HepG2 (cell line): ENCODE results near the gene AJM1. TPM values are rescaled to one million over a fixed set of nuclear protein-coding genes. Genes with fewer than 3 reads are reported as not detected.

Experiments used
- CAMTA2 ChIP-seq: sonication (generic); formaldehyde crosslinking; IDR thresholded peaks from 2 replicates; pipeline ENCODE4 v1.4.0; 2020; ENCODE audit warnings: mild to moderate bottlenecking, missing genetic modification reagents, borderline replicate concordance
- CEBPG ChIP-seq: IDR thresholded peaks from 2 replicates; pipeline ENCODE4 v1.6.1; 2016
- CREM ChIP-seq, 2 experiments: sonication (generic) in 1 of 2; formaldehyde crosslinking in 1 of 2; IDR thresholded peaks; 2 replicates each; pipeline versions ENCODE4 v1.4.0 to v1.6.1; 2016 to 2020; ENCODE audit warnings: antibody characterized with exemption in 1 of 2, mild to moderate bottlenecking in 1 of 2, missing genetic modification reagents in 1 of 2
- HIVEP1 ChIP-seq: sonication (generic); formaldehyde crosslinking; IDR thresholded peaks from 2 replicates; pipeline ENCODE4 v1.4.0; 2020; ENCODE audit warnings: mild to moderate bottlenecking, missing genetic modification reagents
- ISL2 ChIP-seq: sonication (generic); formaldehyde crosslinking; IDR thresholded peaks from 2 replicates; pipeline ENCODE4 v1.5.0; 2020; ENCODE audit warnings: missing genetic modification reagents
- JDP2 ChIP-seq: sonication (generic); formaldehyde crosslinking; IDR thresholded peaks from 2 replicates; pipeline ENCODE4 v1.8.1; 2022; ENCODE audit warnings: missing genetic modification reagents, borderline replicate concordance
- MXI1 ChIP-seq: IDR thresholded peaks from 3 replicates; pipeline ENCODE4 v1.6.1; 2012; ENCODE audit warnings: low read depth, low read length, inconsistent platforms, borderline replicate concordance
- MYNN ChIP-seq: sonication (generic); formaldehyde crosslinking; IDR thresholded peaks from 2 replicates; pipeline ENCODE4 v1.4.0; 2020; ENCODE audit warnings: mild to moderate bottlenecking, low read depth, missing genetic modification reagents
- PHF20 ChIP-seq: sonication (generic); formaldehyde crosslinking; IDR thresholded peaks from 2 replicates; pipeline ENCODE4 v1.5.0; 2020; ENCODE audit warnings: mild to moderate bottlenecking, missing genetic modification reagents
- TRIM24 ChIP-seq: sonication (generic); formaldehyde crosslinking; IDR thresholded peaks from 2 replicates; pipeline ENCODE4 v1.8.0; 2022; ENCODE audit warnings: mild to moderate bottlenecking, missing genetic modification reagents
- ZBTB7B ChIP-seq: sonication (generic); formaldehyde crosslinking; IDR thresholded peaks from 2 replicates; pipeline ENCODE4 v1.4.0; 2020; ENCODE audit warnings: missing genetic modification reagents
- ZEB1 ChIP-seq: IDR thresholded peaks from 2 replicates; pipeline ENCODE4 v1.6.1; 2012; ENCODE audit warnings: mild to moderate bottlenecking, low read depth, inconsistent platforms; ENCODE audit not compliant: insufficient replicate concordance
- ZMYM4 ChIP-seq: sonication (generic); formaldehyde crosslinking; IDR thresholded peaks from 2 replicates; pipeline ENCODE4 v1.8.1; 2023; ENCODE audit warnings: mild to moderate bottlenecking, missing genetic modification reagents
- ZNF33B ChIP-seq: sonication (generic); formaldehyde crosslinking; IDR thresholded peaks from 2 replicates; pipeline ENCODE4 v1.5.1; 2020; ENCODE audit warnings: mild to moderate bottlenecking, missing genetic modification reagents
- ZNF446 ChIP-seq: sonication (generic); formaldehyde crosslinking; IDR thresholded peaks from 2 replicates; pipeline ENCODE4 v1.5.0; 2020; ENCODE audit warnings: mild to moderate bottlenecking, missing genetic modification reagents
- ZNF556 ChIP-seq: sonication (generic); formaldehyde crosslinking; IDR thresholded peaks from 2 replicates; pipeline ENCODE4 v1.4.0; 2020; ENCODE audit warnings: mild to moderate bottlenecking, missing genetic modification reagents, borderline replicate concordance
- ZNF580 ChIP-seq: IDR thresholded peaks from 2 replicates; pipeline ENCODE4 v1.6.1; 2016; ENCODE audit warnings: low read depth, borderline replicate concordance
- ZNF607 ChIP-seq: sonication (generic); formaldehyde crosslinking; IDR thresholded peaks from 2 replicates; pipeline ENCODE4 v1.5.1; 2020; ENCODE audit warnings: missing genetic modification reagents, mild to moderate bottlenecking, borderline replicate concordance
- ZNF777 ChIP-seq: sonication (generic); formaldehyde crosslinking; IDR thresholded peaks from 2 replicates; pipeline ENCODE4 v1.4.0; 2020; ENCODE audit warnings: missing genetic modification reagents
- ZNF800 ChIP-seq: sonication (generic); formaldehyde crosslinking; IDR thresholded peaks from 2 replicates; pipeline ENCODE4 v1.4.0; 2020; ENCODE audit warnings: missing genetic modification reagents
- polyA plus RNA-seq, 8 experiments: library from polyadenylated mRNA; depleted of rRNA in 3 of 8; stranded (reverse) in 7 of 8; unstranded in 1 of 8; fragments of >200 nt; fragmentation: Illumina TruSeq in 4 of 8; extraction: Trizol in 4 of 8; gene quantifications; 2 replicates each; pipeline versions ENCODE4 v1.2.1 to v1.2.3, GENCODE V29; 2011 to 2016; ENCODE audit warnings: low read depth in 4 of 8, missing spikeins in 1 of 8, mixed read lengths in 1 of 8; ENCODE audit not compliant: insufficient read depth in 1 of 8
- total RNA-seq, 5 experiments: library from RNA; depleted of rRNA; stranded (reverse); fragments of >200 nt; fragmentation: Illumina TruSeq; extraction: Trizol; gene quantifications; 2 replicates each; pipeline ENCODE4 v1.2.3, GENCODE V29; 2016; ENCODE audit warnings: low read depth in 1 of 5
- TF ChIP-seq, protein P1 (sequence below): sonication (generic); formaldehyde crosslinking; IDR thresholded peaks from 2 replicates; pipeline ENCODE4 v1.5.0; 2020; ENCODE audit warnings: mild to moderate bottlenecking, missing genetic modification reagents, borderline replicate concordance
- TF ChIP-seq, protein P2 (sequence below): sonication (generic); formaldehyde crosslinking; IDR thresholded peaks from 2 replicates; pipeline ENCODE4 v1.5.0; 2020; ENCODE audit warnings: missing genetic modification reagents

Gene AJM1
- total and polyA plus RNA-seq, 2 of the 13 experiments (the other 11 are each of a cell fraction or from before 2014, with no cell fraction given): 1.1 to 1.2 TPM

GRCh38 chr9:136796238-136796774, 46.0 kb upstream of the AJM1 start, which contains the start of gene CCDC183 (continued):
- TF ChIP-seq, protein P1, sequence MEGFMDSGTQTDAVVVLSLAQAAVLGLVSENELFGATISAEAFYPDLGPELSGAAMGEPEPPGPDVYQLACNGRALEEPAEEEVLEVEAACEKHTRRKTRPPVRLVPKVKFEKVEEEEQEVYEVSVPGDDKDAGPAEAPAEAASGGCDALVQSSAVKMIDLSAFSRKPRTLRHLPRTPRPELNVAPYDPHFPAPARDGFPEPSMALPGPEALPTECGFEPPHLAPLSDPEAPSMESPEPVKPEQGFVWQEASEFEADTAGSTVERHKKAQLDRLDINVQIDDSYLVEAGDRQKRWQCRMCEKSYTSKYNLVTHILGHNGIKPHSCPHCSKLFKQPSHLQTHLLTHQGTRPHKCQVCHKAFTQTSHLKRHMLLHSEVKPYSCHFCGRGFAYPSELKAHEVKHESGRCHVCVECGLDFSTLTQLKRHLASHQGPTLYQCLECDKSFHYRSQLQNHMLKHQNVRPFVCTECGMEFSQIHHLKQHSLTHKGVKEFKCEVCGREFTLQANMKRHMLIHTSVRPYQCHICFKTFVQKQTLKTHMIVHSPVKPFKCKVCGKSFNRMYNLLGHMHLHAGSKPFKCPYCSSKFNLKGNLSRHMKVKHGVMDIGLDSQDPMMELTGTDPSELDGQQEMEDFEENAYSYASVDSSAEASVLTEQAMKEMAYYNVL: peak; percentile 59; the same call in 1 of the 2 replicates
- TF ChIP-seq ISL2 (CRISPR knock-in tag): no peak
- no peak for TF ChIP-seq ZEB1
- TF ChIP-seq, protein P2, sequence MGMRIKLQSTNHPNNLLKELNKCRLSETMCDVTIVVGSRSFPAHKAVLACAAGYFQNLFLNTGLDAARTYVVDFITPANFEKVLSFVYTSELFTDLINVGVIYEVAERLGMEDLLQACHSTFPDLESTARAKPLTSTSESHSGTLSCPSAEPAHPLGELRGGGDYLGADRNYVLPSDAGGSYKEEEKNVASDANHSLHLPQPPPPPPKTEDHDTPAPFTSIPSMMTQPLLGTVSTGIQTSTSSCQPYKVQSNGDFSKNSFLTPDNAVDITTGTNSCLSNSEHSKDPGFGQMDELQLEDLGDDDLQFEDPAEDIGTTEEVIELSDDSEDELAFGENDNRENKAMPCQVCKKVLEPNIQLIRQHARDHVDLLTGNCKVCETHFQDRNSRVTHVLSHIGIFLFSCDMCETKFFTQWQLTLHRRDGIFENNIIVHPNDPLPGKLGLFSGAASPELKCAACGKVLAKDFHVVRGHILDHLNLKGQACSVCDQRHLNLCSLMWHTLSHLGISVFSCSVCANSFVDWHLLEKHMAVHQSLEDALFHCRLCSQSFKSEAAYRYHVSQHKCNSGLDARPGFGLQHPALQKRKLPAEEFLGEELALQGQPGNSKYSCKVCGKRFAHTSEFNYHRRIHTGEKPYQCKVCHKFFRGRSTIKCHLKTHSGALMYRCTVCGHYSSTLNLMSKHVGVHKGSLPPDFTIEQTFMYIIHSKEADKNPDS (CRISPR knock-in tag): no peak
- TF ChIP-seq ZNF800 (CRISPR knock-in tag): 0 out of 2 replicates have a peak, but pooled peaks have one; percentile 9
- TF ChIP-seq ZNF446 (CRISPR knock-in tag): no peak
- 0 out of 2 replicates have a peak, but pooled peaks have one; percentile 25 for TF ChIP-seq ZNF556
- 0 out of 2 replicates have a peak, but pooled peaks have one; percentile 30 for TF ChIP-seq HIVEP1 (CRISPR knock-in tag)
- no peak for TF ChIP-seq CREM (IDR thresholded peaks at IDR 0.05)
- TF ChIP-seq CREM (CRISPR knock-in tag; IDR thresholded peaks at IDR 0.05): no peak
- TF ChIP-seq TRIM24: 0 out of 2 replicates have a peak, but pooled peaks have one; percentile 33
- no peak for TF ChIP-seq MYNN (CRISPR knock-in tag)
- no peak for TF ChIP-seq ZNF33B (CRISPR knock-in tag)
- TF ChIP-seq ZNF777 (CRISPR knock-in tag): no peak
- 0 out of 2 replicates have a peak, but pooled peaks have one; percentile 35 for TF ChIP-seq CAMTA2 (CRISPR knock-in tag)
- TF ChIP-seq ZBTB7B (CRISPR knock-in tag): peak; percentile 30; the same call in 1 of the 2 replicates
- TF ChIP-seq MXI1: no peak
- TF ChIP-seq ZNF580 (CRISPR knock-in tag): peak; percentile 28; the same call in 1 of the 2 replicates
- TF ChIP-seq CEBPG: 0 out of 2 replicates have a peak, but pooled peaks have one; percentile 1
- no peak for TF ChIP-seq JDP2 (CRISPR knock-in tag)
- TF ChIP-seq ZNF607 (CRISPR knock-in tag): 0 out of 2 replicates have a peak, but pooled peaks have one; percentile 21
- TF ChIP-seq PHF20 (CRISPR knock-in tag): 0 out of 2 replicates have a peak, but pooled peaks have one; percentile 27
- no peak for TF ChIP-seq ZMYM4
